Measurements from ENCODE around the gene GPR176.
A peak's percentile ranks its signal among the peaks of the same experiment; 100 is the strongest.

The GPR176 gene

GRCh38 chr15:39888243-39888642, 31.8 kb downstream of the GPR176 start:
- H3K9me3 ChIP-seq: no peaks in the 10 kb centered on the region; the same call in 1 of the 2 replicates
- no peak overlapping the region for H3K4me3 ChIP-seq (ENCODE audit: low read depth, low read length)
- no peak for DNase-seq
- H3K4me1 ChIP-seq: peaks cover 2% of the 10 kb centered on the region; the same call in 1 of the 2 replicates
- no peaks in the 10 kb centered on the region for H3K27me3 ChIP-seq
- H3K36me3 ChIP-seq: no peaks in the 10 kb centered on the region
- TF ChIP-seq CTCF (IDR thresholded peaks at IDR 0.05; ENCODE audit: low read depth, low read length): no peak

- no peaks in the 10 kb centered on the region for H3K36me3 ChIP-seq
- DNase-seq: no peak
- no peaks in the 10 kb centered on the region; the same call in 1 of the 2 replicates for H3K9me3 ChIP-seq
- H3K4me3 ChIP-seq (ENCODE audit: low read depth, low read length): no peak overlapping the region
- peak; percentile 63 for TF ChIP-seq CTCF (IDR thresholded peaks at IDR 0.05; ENCODE audit: low read depth, low read length)
- H3K27me3 ChIP-seq: no peaks in the 10 kb centered on the region
- H3K4me1 ChIP-seq: peaks cover 2% of the 10 kb centered on the region; the same call in 1 of the 2 replicates
These were observed 32.2 kb downstream of the GPR176 start for GRCh38 chr15:39887832-39888231.

GRCh38 chr15:39887211-39887610, 32.9 kb downstream of the GPR176 start:
- Histone ChIP-seq H3K4me1 (peaks cover 2% of the 10 kb centered on the region; the same call in 1 of the 2 replicates), H3K4me3 (ENCODE audit: low read depth, low read length) (no peak overlapping the region), H3K27me3 (no peaks in the 10 kb centered on the region), H3K36me3 (no peaks in the 10 kb centered on the region), H3K9me3 (no peaks in the 10 kb centered on the region; the same call in 1 of the 2 replicates)
- DNase-seq: no peak
- TF ChIP-seq CTCF (IDR thresholded peaks at IDR 0.05; ENCODE audit: low read depth, low read length): no peak

- Histone ChIP-seq H3K9me3 (no peaks in the 10 kb centered on the region; the same call in 1 of the 2 replicates), H3K4me3 (ENCODE audit: low read depth, low read length) (no peak overlapping the region), H3K27me3 (no peaks in the 10 kb centered on the region), H3K36me3 (no peaks in the 10 kb centered on the region), H3K4me1 (peaks cover 5% of the 10 kb centered on the region)
- no peak for DNase-seq
- TF ChIP-seq CTCF (IDR thresholded peaks at IDR 0.05; ENCODE audit: low read depth, low read length): no peak
These were observed 33.6 kb downstream of the GPR176 start for GRCh38 chr15:39886418-39886817.

- no peak for TF ChIP-seq CTCF (IDR thresholded peaks at IDR 0.05; ENCODE audit: low read depth, low read length)
- Histone ChIP-seq H3K36me3 (no peaks in the 10 kb centered on the region), H3K27me3 (no peaks in the 10 kb centered on the region), H3K9me3 (no peaks in the 10 kb centered on the region; the same call in 1 of the 2 replicates), H3K4me1 (peaks cover 13% of the 10 kb centered on the region), H3K4me3 (ENCODE audit: low read depth, low read length) (no peak overlapping the region)
- DNase-seq: no peak
These were observed 34.8 kb downstream of the GPR176 start for GRCh38 chr15:39885099-39885777.

GRCh38 chr15:39884351-39884750, 35.7 kb downstream of the GPR176 start:
- TF ChIP-seq CTCF (IDR thresholded peaks at IDR 0.05; ENCODE audit: low read depth, low read length): no peak
- H3K9me3 ChIP-seq: no peaks in the 10 kb centered on the region; the same call in 1 of the 2 replicates
- peaks cover 13% of the 10 kb centered on the region for H3K4me1 ChIP-seq
- no peak for DNase-seq
- no peaks in the 10 kb centered on the region for H3K27me3 ChIP-seq
- H3K36me3 ChIP-seq: no peaks in the 10 kb centered on the region
- H3K4me3 ChIP-seq (ENCODE audit: low read depth, low read length): no peak overlapping the region
